ENCODE data around the gene CD34.

DNA sequence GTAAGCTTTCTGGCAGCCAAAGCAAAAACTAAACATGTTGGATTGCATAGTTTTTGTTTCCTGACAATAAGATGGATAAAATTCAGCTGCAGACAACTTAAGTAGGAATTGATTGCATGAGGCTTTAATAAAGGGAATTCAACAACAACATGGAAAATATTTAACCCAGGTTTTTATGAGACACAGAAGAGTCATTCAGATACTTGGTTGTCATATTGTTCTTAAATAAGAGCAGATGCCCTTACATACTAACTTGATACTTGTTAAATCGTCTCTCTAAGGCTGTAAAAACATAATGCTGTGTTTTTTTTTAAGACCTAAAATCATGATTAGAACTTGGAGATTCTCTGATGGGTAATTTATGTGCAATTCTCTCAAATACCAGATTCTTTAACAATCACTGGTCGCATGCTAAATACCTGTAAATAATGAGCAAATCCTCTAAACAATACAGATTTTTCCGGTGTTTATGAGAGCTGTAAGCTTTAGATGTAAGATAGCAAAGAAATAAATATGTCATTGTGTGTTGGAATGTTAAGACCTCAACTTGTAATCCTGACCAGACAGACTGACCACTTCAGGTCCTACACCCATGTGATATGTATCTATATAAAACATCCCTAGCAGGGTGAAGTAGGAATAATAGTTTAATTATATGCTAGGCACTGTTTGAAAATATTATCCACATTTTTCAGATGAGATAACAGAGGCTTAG lies 37.8 kb upstream of the CD34 start:
- TF ChIP-seq, protein P1, sequence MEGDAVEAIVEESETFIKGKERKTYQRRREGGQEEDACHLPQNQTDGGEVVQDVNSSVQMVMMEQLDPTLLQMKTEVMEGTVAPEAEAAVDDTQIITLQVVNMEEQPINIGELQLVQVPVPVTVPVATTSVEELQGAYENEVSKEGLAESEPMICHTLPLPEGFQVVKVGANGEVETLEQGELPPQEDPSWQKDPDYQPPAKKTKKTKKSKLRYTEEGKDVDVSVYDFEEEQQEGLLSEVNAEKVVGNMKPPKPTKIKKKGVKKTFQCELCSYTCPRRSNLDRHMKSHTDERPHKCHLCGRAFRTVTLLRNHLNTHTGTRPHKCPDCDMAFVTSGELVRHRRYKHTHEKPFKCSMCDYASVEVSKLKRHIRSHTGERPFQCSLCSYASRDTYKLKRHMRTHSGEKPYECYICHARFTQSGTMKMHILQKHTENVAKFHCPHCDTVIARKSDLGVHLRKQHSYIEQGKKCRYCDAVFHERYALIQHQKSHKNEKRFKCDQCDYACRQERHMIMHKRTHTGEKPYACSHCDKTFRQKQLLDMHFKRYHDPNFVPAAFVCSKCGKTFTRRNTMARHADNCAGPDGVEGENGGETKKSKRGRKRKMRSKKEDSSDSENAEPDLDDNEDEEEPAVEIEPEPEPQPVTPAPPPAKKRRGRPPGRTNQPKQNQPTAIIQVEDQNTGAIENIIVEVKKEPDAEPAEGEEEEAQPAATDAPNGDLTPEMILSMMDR (IDR thresholded peaks at IDR 0.05), result no peak
- no peak for TF ChIP-seq POLR2AphosphoS5 (IDR thresholded peaks at IDR 0.05)
- no peak for TF ChIP-seq POLR2A (IDR thresholded peaks at IDR 0.05)
